Measurements from ENCODE around the gene SAP25. TPM values are rescaled to one million over a fixed set of nuclear protein-coding genes. Genes with fewer than 3 reads are reported as not detected.
A peak's percentile ranks its signal among the peaks of the same experiment; 100 is the strongest.

The SAP25 gene
- total and polyA plus RNA-seq, 7 donors: 0.71 to 7.2 (median 2.2) TPM; not detected in 3

DNA sequence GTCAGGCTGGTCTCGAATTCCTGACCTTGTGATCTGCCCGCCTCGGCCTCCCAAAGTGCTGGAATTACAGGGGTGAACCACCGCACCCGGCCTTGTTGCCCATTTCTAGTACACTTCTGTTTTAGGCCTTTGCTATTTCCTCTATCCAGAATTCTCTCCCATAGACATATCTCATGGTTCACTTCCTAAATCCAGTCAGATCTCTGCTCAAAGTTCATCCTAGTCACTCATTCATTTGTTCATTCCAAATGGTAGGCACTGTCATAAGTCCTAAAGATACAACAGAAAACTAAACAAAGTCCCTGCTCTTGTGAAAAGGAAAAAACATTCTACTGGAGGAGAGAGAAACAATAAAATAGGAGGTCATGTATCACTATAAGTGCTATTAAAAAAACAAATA, 36.3 kb upstream of the SAP25 start:
- Histone ChIP-seq H3K36me3 (peaks cover 0 to 5% (median 0%) of the 10 kb centered on the region in 4 donors), H3K9me3 (no peaks in the 10 kb centered on the region), H3K4me3 (no peak overlapping the region), H3K27me3 (no peaks in the 10 kb centered on the region), H3K27ac (no peak overlapping the region), H3K4me1 (peaks cover 0 to 28% (median 23%) of the 10 kb centered on the region in 4 donors)
- TF ChIP-seq POLR2A (IDR thresholded peaks at IDR 0.05) (no peak), EP300 (IDR thresholded peaks at IDR 0.05) (no peak), POLR2AphosphoS5 (IDR thresholded peaks at IDR 0.05) (no peak), CTCF (IDR thresholded peaks at IDR 0.05) (no peak)
- intact Hi-C loops (cut with DNase I): loop anchor here (2.0 to 10.0 kb wide), 2 partner anchors 63 to 265 kb away; partner anchors contain the start of genes GNB2 and SRRT
- DNase-seq: no peak
- WGBS, 2 donors: 90 to 92% methylated on average over 5 of the region's 5 CpGs

- no peaks in the 10 kb centered on the region for H3K36me3 ChIP-seq
- 85 to 93% methylated on average over 8 of the region's 8 CpGs for WGBS, 2 donors
- peaks cover 0 to 45% (median 29%) of the 10 kb centered on the region in 4 donors for H3K4me1 ChIP-seq
- no peak overlapping the region for H3K4me3 ChIP-seq
- no peaks in the 10 kb centered on the region for H3K27me3 ChIP-seq
- intact Hi-C loops (cut with DNase I): no loop called here
- DNase-seq: no peak
- no peak overlapping the region for H3K27ac ChIP-seq
- no peak for TF ChIP-seq CTCF (IDR thresholded peaks at IDR 0.05)
- TF ChIP-seq EP300 (IDR thresholded peaks at IDR 0.05): no peak
- TF ChIP-seq POLR2A (IDR thresholded peaks at IDR 0.05): no peak
- no peak for TF ChIP-seq POLR2AphosphoS5 (IDR thresholded peaks at IDR 0.05)
- no peaks in the 10 kb centered on the region for H3K9me3 ChIP-seq
Observed at GRCh38 chr7:100607111-100607510, 33.4 kb upstream of the SAP25 start.

DNA sequence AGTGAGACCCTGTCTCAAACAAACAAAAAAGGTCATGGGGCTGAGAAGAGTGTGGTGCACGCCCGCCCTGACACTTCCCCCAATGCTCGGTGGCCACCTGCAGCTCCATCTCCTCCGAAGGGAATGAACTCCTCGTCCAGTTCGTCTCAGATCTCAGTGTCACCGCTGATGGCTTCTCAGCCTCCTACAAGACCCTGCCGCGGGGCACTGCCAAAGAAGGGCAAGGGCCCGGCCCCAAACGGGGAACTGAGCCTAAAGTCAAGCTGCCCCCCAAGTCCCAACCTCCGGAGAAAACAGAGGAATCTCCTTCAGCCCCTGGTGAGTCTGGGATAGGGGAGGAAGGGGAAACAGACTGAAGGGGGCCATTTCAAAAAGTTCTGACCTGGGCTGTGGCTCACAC, 32.6 kb upstream of the SAP25 start:
- no peaks in the 10 kb centered on the region for H3K27me3 ChIP-seq
- 91 to 94% methylated on average over 12 of the region's 12 CpGs for WGBS, 2 donors
- H3K4me1 ChIP-seq: peaks cover 0 to 44% (median 29%) of the 10 kb centered on the region in 4 donors
- intact Hi-C loops (cut with DNase I): no loop called here
- no peak for TF ChIP-seq POLR2AphosphoS5 (IDR thresholded peaks at IDR 0.05)
- no peak for TF ChIP-seq EP300 (IDR thresholded peaks at IDR 0.05)
- no peak for TF ChIP-seq CTCF (IDR thresholded peaks at IDR 0.05)
- no peak for TF ChIP-seq POLR2A (IDR thresholded peaks at IDR 0.05)
- no peak overlapping the region for H3K27ac ChIP-seq
- no peak overlapping the region for H3K4me3 ChIP-seq
- no peaks in the 10 kb centered on the region for H3K36me3 ChIP-seq
- DNase-seq: no peak
- no peaks in the 10 kb centered on the region for H3K9me3 ChIP-seq

DNA sequence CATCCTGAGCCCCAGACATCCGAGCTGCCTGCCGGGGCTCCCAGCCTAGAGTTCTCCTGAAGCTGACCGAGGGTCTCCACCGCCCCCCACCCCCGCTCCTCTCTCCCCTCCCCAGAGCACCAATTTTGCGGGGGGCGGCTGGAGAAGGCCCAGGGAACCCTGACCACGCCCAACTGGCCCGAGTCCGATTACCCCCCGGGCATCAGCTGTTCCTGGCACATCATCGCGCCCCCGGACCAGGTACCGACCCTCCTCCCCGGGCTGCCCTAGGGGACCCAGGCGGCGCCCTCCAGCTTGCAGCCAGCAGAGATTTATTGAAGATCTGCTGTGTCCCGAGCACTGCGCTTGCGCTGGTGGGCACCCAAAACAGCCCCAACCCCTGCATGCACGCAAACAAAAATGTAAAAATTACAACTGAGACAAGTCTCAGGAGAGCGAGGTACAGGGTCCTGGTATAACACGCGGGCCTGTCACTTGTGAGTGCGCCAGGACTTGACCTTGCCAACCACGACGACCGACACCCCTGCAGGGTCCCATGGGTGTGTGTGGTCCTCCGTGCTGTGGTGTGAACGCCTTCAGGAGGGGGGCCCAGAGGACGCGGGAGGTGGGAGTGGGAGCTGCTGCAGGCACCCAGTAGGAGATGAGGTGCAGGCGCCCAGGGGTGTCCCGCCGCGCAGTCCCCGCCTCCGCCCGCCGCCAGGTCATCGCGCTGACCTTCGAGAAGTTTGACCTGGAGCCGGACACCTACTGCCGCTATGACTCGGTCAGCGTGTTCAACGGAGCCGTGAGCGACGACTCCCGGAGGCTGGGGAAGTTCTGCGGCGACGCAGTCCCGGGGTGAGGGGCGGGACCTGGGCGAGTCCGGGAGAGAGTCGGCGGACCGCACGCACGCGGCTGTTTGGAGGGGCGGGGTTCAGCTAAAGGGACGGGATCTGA, 31.5 kb upstream of the SAP25 start:
- intact Hi-C loops (cut with DNase I): loop anchor here (1.0 to 2.0 kb wide), 3 partner anchors 19 to 86 kb away; partner anchors contain the start of genes FBXO24 and LRCH4
- Histone ChIP-seq H3K4me1 (peaks cover 0 to 41% (median 29%) of the 10 kb centered on the region in 4 donors), H3K9me3 (no peaks in the 10 kb centered on the region), H3K4me3 (peak overlapping the region; percentile 74 to 81 (median 78)), H3K36me3 (no peaks in the 10 kb centered on the region), H3K27me3 (no peaks in the 10 kb centered on the region), H3K27ac (peak overlapping the region; percentile 84 to 90 (median 84))
- TF ChIP-seq EP300 (IDR thresholded peaks at IDR 0.05): no peak
- no peak for TF ChIP-seq POLR2AphosphoS5 (IDR thresholded peaks at IDR 0.05)
- no peak for TF ChIP-seq POLR2A (IDR thresholded peaks at IDR 0.05)
- TF ChIP-seq CTCF (IDR thresholded peaks at IDR 0.05): no peak
- DNase-seq: peak; percentile 80
- 8 to 12% methylated on average over 68 of the region's 68 CpGs for WGBS, 2 donors

All from sigmoid colon (tissue), 7 donors.